HG03103 (cell line): ENCODE data around the gene TNS3.

Experiments used
- ATAC-seq: cut with Tn5 transposase; IDR thresholded peaks from one replicate; pipeline ENCODE4 v1.9.1; 2021; ENCODE audit warnings: low read depth; ENCODE audit not compliant: unreplicated experiment

Gene TNS3

DNA sequence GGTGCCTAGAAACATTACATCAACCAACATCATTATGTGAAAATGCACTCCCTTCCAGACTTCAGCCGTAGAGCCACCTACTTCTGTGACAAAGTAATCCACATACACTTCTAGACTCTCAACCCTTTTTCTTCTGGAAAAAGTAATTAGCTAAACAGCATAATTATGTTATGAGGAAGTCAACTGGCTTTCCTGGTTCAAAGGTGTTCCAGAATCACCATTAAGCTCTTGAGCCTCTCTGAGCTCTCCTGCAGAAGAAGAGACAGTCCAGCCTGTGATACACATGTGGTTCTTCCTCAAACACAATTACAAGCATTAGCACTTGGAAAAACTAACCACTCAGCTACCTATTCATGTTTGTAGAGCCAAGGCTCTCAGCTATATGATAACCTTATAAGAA is 52.5 kb downstream of the TNS3 start:
- ATAC-seq = no peak

GRCh38 chr7:47528471-47528870 is 53.4 kb downstream of the TNS3 start:
- ATAC-seq = no peak

GRCh38 chr7:47526466-47526865 is 55.4 kb downstream of the TNS3 start:
- no peak for ATAC-seq

GRCh38 chr7:47525066-47525623 is 56.8 kb downstream of the TNS3 start:
- no peak for ATAC-seq

DNA sequence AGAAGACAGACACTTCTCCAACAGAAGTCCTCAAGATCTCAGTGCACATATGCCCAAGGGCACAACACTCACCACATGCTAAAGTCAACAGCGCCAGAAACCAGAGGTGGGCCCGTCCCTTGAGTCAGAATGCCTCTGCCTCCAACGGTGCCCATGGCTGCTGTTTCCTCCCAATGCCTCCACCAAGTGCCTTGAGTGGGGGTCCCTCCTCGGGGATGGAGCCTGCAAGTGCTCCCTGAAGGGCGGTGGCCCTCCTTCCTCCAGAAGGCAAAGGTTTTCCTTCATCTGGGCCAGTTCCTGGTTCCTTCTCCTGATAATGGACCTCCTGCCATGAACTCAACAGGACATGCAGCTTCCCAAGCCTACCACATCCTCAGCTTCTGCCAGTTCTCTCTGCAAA is 58.5 kb downstream of the TNS3 start:
- ATAC-seq = no peak

DNA sequence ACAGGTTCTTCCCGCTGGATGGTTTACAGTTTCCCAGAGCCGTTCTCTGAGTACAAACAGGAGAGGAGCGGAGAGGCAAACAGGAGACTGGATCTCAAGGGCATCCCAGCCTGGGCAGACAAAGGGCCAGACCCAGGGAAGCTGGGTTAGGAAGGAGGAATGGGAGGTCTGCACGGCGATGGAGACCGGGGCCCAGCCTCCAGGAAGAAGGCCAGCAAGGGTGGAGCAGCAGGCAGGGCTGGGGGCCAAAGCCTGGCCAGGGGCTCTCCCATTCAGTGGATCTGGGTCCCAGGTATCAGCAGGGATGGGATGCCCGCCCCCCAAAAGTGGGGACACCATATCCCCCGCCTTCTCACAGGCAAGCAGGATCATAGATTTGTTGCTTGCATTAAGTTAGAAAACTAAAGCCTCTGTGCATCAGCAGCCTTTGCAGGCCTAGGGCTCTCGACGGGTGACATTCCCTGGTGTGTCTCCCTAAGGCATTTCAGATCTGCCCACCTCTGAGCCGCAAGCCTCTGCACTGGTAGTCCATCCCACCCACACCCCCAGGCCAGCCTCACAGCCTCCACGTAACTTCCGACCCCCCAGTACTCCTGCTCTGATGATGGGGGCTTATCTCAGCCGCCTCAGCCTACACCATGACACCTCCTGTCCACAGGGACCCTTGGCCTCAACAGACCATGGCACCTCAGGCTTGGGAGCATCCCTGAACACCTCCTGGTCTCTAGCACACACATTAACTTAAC is 59.9 kb downstream of the TNS3 start:
- no peak for ATAC-seq

DNA sequence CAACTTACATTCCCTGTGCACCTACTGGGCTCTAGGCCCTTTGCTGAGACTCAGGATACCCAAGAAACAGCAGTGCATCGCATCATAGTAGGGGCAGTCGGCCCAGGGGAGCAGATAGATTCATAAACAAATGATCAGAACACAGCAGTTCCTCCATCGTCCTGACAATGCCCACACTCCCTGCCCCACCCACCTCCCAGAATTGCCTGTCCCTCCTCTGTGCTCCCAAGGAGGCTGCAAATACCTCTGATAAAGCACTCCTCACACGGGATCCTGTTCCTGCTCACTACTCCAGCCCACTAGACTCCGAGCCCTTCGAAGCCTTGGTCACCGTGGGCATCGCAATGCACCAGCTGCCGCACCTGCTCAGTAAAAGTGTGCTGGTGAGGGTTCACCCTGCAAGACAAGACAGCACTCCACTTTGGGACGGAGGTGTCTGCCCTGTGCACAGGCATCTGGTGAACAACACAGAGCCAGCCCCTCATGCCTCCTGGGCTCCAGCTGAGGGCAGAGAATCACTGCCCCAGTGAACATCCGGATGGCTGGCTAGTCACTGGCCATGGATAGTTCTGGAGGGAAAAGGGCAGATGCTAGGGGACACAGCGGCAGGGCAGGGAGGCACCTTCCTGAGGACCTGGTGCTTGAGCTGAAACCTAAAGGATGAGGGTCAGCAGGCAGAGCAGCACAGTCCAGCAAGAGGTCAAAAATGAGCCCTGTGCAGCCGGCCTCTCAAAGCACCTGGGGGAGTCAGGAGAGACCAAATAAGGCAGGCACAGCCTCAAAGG is 60.7 kb downstream of the TNS3 start:
- no peak for ATAC-seq

DNA sequence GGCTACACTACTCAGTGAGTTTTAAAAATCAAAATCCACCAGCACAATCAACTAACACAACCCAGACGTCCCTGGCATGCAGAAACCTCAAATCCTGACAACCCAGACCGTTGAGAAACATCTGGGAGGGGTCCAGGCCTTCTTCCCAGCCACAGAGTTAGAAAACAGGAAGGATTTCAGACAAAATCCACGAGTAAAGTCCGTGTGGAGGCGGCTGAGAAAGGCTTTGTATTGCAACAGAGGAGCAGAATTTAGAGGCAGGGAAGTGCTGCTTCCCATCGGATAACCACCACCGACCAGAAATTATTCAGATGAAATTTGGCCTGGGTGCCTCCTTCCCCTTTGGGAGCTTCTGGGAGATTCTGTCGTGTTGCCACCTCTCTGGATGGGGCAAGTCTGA is 61.5 kb downstream of the TNS3 start:
- ATAC-seq = no peak

GRCh38 chr7:47518827-47519226 is 63.1 kb downstream of the TNS3 start:
- no peak for ATAC-seq

- ATAC-seq = no peak
Measured at GRCh38 chr7:47517821-47518480, 64.0 kb downstream of the TNS3 start.

- no peak for ATAC-seq
Measured at GRCh38 chr7:47516985-47517600, 64.8 kb downstream of the TNS3 start.

GRCh38 chr7:47516386-47516785 is 65.5 kb downstream of the TNS3 start:
- ATAC-seq = no peak

GRCh38 chr7:47515305-47515834 is 66.5 kb downstream of the TNS3 start:
- no peak for ATAC-seq

DNA sequence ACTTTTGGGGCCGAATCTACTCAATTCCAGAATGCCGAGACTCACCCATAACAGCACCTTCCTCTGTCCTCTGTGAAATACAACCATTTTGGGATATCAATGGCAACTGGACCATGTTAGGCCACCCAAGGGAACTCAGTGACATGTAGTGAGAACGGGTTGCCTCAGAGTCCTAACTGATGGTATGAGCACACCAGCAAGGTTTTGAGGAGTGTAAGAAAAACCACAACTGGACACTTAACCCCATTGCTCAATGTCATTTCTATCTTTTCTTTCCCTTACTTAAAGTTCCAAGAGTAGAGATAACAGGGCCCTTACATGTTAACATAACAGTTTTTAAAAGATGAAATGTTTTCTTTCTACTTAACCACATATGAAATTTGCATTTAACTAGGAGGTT is 67.1 kb downstream of the TNS3 start:
- no peak for ATAC-seq

- no peak for ATAC-seq
Measured at GRCh38 chr7:47514367-47514766, 67.5 kb downstream of the TNS3 start.

DNA sequence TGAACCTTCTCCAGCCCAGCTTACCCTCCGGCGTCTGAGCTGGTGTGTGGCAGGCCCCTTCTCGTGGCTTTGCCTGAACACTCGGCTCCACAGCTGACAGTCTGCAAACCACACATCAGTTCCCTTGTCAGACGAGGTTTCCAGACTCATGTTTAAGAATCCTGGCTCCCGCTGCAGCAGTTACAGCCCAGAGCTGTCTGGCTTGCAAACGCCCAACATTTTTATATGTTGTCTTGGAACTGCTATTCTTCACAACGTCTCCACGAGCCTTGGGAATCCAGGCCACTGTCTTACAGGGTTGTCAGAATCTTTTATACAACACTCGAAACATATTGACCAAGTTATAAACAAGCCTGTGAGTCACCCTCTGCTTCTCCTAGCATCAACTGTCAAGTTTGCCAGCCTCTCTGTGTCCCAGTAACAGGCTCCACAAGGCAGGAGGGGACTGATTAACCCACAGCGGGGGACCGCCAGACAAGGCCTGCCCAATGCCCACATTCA is 68.1 kb downstream of the TNS3 start:
- no peak for ATAC-seq

DNA sequence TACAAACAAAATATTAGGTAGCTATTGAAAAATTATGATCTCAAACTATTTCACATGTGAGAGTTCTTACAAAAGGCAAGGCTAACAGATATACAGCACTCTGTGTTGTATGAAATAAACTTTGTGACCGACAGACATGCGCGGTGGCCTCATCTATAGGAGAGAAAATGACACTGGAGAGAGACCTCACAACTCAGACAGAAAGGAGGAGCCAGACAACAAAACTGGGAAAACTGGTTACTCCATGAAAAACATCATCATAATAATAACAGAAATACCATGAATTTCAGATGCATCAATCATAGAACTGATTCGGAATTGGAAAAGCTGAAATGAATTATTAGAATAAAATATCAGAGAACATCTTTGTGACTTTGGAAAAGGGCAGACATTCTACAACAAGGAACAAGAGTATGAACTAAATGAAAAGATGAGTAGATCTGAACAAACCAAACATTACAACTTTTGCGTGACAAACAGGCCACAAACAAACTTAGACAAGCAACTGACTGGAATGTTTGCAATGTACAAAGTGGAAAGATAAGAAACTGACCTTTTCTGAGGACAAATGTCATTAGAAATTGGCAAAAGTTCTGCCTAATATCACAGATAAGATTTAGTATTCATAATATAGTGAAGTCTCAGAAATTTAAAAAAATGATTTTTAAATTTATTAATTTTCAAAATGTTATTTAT is 69.3 kb downstream of the TNS3 start:
- ATAC-seq = no peak

- ATAC-seq = no peak
Measured at GRCh38 chr7:47511699-47512370, 70.1 kb downstream of the TNS3 start.

DNA sequence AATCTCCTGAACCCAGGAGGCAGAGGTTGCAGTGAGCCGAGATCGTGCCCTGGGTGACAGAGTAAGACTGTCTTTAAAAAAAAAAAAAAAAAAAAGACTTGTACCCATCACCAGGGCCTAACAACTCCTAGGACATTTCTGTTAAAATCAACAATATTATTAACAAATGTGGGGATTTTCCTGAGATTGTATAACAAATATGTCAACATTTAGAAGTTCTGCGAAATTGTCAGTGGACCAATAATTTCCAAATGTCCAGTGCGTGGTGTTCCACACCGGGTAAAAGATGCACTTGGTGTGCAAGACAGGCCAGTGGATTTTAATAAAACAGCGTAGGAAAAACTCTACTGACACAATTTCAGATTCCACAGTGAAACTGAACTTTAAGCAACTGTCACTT is 71.1 kb downstream of the TNS3 start:
- ATAC-seq = no peak
